Activated T-helper 1 cell treated with Interleukin-2 at 50 U/mL for 16 hours (primary cell): ENCODE results near the gene SPTLC3.

Experiments used
- DNase-seq: peaks from one replicate; pipeline ENCODE4 v3.0.0-alpha.2; 2020; ENCODE audit warnings: low read depth

Gene SPTLC3

DNA sequence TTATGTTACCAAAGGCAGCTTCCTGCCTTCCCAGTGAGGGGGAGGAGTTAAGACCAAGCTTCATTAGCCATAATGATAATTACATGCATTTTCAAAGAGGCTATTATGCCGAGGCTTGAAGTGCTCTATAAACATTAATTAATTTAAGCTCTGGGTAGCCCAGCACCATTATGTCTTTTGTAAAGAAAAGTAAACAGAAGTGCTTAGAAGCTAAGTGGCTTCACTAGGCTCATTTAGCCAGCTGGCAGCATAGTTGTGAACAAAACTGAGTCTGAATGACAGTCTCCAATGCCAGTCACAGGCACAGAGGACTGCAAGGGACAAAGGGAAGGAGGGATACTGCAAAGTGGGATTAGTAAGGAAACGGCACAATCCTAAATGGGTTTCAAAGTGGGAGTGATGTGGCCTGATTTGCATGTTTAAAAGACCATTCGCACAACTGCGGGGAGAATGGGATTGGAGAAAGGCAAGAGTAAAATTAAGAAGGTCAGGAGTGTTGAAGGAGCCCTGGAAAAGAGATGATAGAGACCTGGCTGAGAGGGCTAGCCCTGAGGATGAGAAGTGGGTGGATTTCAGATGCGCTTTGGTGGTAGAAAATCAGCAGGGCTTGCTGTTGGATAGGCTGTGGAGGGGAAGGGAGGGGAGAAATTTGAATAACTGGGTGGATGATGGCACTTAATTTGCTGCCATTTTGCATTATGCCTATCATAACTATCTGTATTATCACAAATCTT lies 192.2 kb downstream of the SPTLC3 start:
- DNase-seq: no peak

DNA sequence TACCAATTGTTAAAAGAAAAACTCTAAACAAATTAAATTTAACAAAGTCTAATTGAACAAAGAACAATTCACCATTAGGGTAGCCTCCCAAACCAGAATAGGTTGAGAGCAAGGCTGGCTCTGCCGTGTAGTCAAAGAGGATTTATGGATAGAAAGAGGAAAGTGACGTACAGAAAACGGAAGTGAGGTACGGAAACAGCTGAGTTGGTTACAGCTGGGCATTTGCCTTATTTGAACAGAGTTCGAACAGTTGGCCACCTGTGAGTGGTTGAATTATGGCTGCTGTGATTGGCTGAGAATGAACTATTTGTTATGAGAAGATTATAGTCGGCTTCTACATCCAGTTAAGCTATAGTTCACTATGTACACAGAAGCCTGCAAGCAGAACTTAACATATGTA lies 193.8 kb downstream of the SPTLC3 start:
- DNase-seq: no peak

- no peak for DNase-seq
These were observed 196.7 kb downstream of the SPTLC3 start for GRCh38 chr20:13205425-13205824.

DNA sequence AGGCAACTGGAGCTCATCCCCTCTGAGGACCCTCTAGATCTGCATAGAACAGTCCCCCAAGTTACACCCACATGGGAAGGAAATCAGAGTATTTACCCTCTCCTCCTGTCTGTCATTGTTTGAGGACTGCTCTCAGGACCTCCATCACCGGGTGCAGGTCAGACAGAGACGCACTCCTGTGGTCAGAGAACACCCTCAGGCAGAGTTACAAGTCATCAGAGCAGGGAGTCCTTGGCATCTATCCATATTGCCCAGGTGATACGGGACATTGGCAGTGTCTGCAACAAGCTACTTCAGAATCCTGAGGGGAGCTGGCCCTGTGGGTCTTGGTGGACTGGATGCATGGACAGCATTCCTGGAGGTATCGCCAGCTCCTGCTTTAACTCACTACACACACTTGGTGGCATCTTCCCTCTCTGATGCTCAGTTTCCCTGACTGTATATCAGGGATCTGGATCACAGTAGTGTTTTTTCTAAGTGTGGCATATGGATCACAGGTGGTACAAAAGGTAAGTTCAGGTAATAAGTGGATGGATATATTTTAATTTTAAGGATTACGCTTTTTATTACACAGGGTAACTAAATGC lies 197.2 kb downstream of the SPTLC3 start:
- DNase-seq: no peak

DNA sequence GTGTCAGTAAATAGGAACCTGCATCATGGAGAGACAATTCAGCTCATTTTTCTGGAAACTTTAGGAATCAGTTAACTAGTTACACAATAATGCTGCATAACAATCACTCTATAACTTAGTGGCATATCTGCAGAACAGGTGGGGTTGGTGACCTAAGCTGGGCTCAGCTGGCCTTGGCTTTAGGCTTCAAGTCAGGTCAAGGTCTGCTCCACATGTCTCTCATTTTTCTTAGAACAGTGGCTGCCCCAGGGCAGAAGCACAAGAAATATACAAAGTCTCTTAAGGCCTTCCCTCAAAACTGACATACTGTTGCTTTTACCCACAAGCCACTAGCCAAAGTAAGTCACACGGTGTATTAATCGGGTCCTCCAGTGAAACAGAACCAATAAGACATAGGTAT lies 198.2 kb downstream of the SPTLC3 start:
- no peak for DNase-seq

GRCh38 chr20:13211956-13212618 lies 203.3 kb downstream of the SPTLC3 start:
- no peak for DNase-seq

- DNase-seq: no peak
These were observed 204.0 kb downstream of the SPTLC3 start for GRCh38 chr20:13212750-13213149.

- no peak for DNase-seq
These were observed 204.6 kb downstream of the SPTLC3 start for GRCh38 chr20:13213335-13213734.

DNA sequence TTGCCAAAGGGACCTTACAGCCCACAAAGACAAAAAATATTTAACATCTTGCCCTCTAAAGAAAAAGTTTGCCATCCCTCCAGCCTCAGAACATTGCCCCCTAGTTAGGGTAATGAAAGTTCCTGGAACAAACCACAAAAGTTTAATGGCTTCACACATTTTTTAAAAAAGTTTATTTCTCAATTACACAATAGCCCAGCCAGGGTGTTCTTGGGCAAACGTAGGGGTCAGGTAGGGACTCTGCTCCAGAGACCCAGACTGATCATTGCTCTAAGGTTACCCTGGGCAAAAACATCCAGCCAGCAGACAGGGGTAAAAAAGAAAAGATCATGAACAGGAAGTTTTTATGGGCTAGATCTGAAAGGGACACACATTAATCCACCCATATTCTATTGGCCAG lies 207.8 kb downstream of the SPTLC3 start:
- no peak for DNase-seq
